Vagina (tissue), 2 donors: Measurements from ENCODE around the gene DSG3. TPM values are rescaled to one million over a fixed set of nuclear protein-coding genes. Genes with fewer than 3 reads are reported as not detected.

Source experiments
- DNase-seq, 2 donors: peaks; one replicate each; pipeline ENCODE4 v3.0.0-alpha.2; 2017; ENCODE audit errors: extremely low spot score in 2 of 2
- H3K27ac ChIP-seq: fragments of 200-600 bp; sonication (generic); one replicate; pipeline ENCODE4 v1.5.1; 2019
- H3K27me3 ChIP-seq: fragments of 200-600 bp; sonication (generic); one replicate; pipeline ENCODE4 v1.5.1; 2019
- H3K36me3 ChIP-seq, 2 donors: fragments of 200-600 bp; sonication (generic); one replicate each; pipeline ENCODE4 v1.5.1; 2017 to 2019
- H3K4me1 ChIP-seq: fragments of 200-600 bp; sonication (generic); one replicate; pipeline ENCODE4 v1.5.1; 2019
- H3K4me3 ChIP-seq, 2 donors: fragments of 200-600 bp; sonication (generic); 1 replicate in 1 of 2; 2 replicates in 1 of 2; pipeline ENCODE4 v1.5.1; 2016 to 2019
- H3K9me3 ChIP-seq: fragments of 200-600 bp; sonication (generic); one replicate; pipeline ENCODE4 v1.5.1; 2019
- POLR2A ChIP-seq, 2 donors: fragments of 450-650 bp; IDR thresholded peaks; one replicate each; pipeline ENCODE4 v1.6.1; 2017; ENCODE audit warnings: antibody characterized with exemption in 2 of 2, mild to moderate bottlenecking in 2 of 2, moderate library complexity in 2 of 2
- POLR2AphosphoS5 ChIP-seq, 2 donors: sonication (generic); formaldehyde crosslinking; IDR thresholded peaks; one replicate each; pipeline ENCODE4 v1.9.0; 2017; ENCODE audit warnings: antibody characterized with exemption in 2 of 2, mild to moderate bottlenecking in 2 of 2, low read depth in 1 of 2; ENCODE audit not compliant: insufficient read depth in 1 of 2
- intact Hi-C: fragments of 100-400 bp; cut with DNase I; formaldehyde crosslinking; loops from one replicate; pipeline ENCODE4 v1.15.1; 2023
- total RNA-seq: library from RNA; depleted of rRNA; stranded (reverse); fragments of >200 nt; gene quantifications from one replicate; pipeline ENCODE4 v1.2.3, GENCODE V29; 2016
- TF ChIP-seq, protein P1 (sequence below), 3 experiments: fragments of 450-650 bp in 2 of 3; fragments of 200-600 bp in 1 of 3; sonication (generic) in 1 of 3; IDR thresholded peaks; one replicate each; pipeline ENCODE4 v1.5.1; 2017 to 2019; ENCODE audit warnings: antibody characterized with exemption in 3 of 3, mild to moderate bottlenecking in 2 of 3, moderate library complexity in 2 of 3

DSG3 gene
- total RNA-seq, 1 donor from 2014 or later = 192 TPM

DNA sequence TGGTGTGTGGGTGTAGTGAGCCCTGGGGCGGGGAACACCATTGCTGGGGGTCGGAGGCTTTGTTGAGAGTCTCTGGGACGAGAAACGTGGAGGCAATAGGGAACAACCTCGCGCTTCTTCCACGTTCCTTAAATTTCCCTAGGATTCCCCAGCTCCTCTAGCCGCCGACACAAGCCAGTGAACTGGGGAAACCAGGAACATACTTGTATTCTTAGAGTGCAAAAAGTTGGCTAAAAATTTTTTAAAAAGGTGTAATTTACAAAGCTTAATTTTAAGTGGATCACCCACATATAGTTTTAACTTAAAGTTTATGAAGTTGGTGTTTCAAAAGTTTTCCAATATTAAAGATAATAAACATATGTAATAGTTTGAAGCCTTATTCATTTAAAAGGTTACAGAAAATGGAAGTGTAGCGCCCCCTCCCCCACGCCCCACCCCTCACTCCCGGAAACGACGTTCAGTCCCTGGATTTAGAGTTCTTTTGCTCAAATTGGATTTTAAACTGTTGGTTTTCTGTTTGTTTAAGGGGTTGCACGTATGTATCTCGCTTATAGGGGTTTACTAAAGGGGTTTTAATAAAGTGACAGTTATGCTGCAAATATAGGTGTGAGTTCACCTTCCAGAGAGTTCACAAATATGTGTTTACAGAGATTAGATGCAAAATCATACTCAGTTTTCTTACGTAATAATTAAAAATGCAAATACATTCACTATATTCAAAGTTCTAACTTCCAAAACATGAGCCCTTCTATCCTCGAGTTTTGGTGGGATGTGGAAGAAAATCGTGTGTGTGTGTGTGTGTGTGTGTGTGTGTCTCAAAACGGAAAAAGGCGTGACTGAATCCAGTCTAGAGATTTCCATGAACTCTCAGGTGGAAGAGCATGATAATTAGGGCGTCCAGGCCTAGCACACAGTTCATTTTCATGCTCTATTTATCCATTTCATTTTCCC is 51.3 kb downstream of the DSG3 start:
- H3K27ac ChIP-seq = peak overlapping the region; percentile 66

DNA sequence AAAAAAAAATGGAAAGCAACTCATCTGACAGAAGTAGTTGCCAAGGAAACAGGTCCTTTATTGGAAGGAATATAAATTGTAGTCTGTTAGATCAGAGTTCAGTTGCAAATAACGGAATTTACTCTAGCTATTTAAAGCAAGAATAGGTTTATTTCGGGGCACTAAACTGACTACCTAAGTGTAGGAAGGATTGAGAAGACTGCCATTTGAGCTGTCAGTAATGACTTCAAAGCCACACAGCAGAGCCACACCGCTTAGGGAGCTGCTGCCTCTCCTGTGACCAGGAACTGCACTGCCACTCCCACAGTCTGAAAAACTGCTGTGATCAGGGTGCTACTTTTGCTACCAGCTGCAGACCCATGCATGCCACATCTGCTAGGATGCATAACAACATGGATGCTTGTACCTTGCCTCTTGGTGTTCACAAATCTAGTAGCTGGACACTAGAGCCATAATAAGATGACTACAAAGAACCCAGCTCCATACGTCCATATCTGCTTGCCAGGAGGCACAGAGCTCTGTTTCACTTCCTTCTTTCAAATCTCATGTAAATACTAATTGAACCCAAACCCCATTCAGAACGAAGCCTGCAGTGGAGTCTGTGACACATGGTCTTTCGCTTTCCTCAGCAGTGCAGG is 52.6 kb downstream of the DSG3 start:
- H3K4me3 ChIP-seq = no peak overlapping the region
- H3K36me3 ChIP-seq = no peaks in the 10 kb centered on the region
- peaks cover 9% of the 10 kb centered on the region for H3K4me1 ChIP-seq
- TF ChIP-seq, protein P1, sequence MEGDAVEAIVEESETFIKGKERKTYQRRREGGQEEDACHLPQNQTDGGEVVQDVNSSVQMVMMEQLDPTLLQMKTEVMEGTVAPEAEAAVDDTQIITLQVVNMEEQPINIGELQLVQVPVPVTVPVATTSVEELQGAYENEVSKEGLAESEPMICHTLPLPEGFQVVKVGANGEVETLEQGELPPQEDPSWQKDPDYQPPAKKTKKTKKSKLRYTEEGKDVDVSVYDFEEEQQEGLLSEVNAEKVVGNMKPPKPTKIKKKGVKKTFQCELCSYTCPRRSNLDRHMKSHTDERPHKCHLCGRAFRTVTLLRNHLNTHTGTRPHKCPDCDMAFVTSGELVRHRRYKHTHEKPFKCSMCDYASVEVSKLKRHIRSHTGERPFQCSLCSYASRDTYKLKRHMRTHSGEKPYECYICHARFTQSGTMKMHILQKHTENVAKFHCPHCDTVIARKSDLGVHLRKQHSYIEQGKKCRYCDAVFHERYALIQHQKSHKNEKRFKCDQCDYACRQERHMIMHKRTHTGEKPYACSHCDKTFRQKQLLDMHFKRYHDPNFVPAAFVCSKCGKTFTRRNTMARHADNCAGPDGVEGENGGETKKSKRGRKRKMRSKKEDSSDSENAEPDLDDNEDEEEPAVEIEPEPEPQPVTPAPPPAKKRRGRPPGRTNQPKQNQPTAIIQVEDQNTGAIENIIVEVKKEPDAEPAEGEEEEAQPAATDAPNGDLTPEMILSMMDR (IDR thresholded peaks at IDR 0.05) = no peak
- TF ChIP-seq POLR2AphosphoS5 (IDR thresholded peaks at IDR 0.05; ENCODE audit: insufficient read depth in 1 of 2, low read depth in 1 of 2) (no peak), POLR2A (IDR thresholded peaks at IDR 0.05) (no peak)
- no peaks in the 10 kb centered on the region for H3K27me3 ChIP-seq
- no peaks in the 10 kb centered on the region for H3K9me3 ChIP-seq
- H3K27ac ChIP-seq = no peak overlapping the region
- DNase-seq = no peak
- intact Hi-C loops = no loop called here

More for the DNA sequence above, 51.3 kb downstream of the DSG3 start:
- intact Hi-C loops = no loop called here
- H3K9me3 ChIP-seq = no peaks in the 10 kb centered on the region
- H3K4me1 ChIP-seq = peaks cover 9% of the 10 kb centered on the region
- H3K27me3 ChIP-seq = no peaks in the 10 kb centered on the region
- H3K4me3 ChIP-seq = peak overlapping the region; percentile 52 to 55
- H3K36me3 ChIP-seq = no peaks in the 10 kb centered on the region
- no peak for DNase-seq
- no peak for TF ChIP-seq POLR2A (IDR thresholded peaks at IDR 0.05)

DNA sequence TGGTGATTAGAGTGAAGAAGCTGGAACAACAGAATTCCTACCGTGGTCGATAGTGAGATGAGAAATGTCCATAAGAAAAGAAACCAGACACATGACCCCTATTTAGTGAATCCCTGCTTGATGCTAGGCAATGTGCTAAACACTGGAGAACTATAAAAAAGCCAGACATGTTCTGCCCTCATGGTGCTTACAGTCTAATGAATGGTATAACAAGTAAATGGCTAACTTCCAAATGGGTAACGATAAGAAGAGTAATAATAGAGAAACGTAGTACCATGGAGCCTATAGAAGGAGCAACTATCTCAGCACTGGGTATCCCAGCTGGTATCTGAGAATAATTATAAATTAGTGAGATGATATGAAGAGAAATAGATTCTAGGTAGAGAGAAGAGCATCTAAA is 55.5 kb downstream of the DSG3 start:
- H3K27ac ChIP-seq = no peak overlapping the region
- H3K27me3 ChIP-seq = no peaks in the 10 kb centered on the region
- H3K36me3 ChIP-seq = no peaks in the 10 kb centered on the region
- TF ChIP-seq, protein P1 (IDR thresholded peaks at IDR 0.05) = no peak
- TF ChIP-seq POLR2AphosphoS5 (IDR thresholded peaks at IDR 0.05; ENCODE audit: insufficient read depth in 1 of 2, low read depth in 1 of 2) = no peak
- no peak for TF ChIP-seq POLR2A (IDR thresholded peaks at IDR 0.05)
- no peak for DNase-seq
- intact Hi-C loops = no loop called here
- H3K4me3 ChIP-seq = no peak overlapping the region
- H3K9me3 ChIP-seq = no peaks in the 10 kb centered on the region
- H3K4me1 ChIP-seq = peaks cover 9% of the 10 kb centered on the region

DNA sequence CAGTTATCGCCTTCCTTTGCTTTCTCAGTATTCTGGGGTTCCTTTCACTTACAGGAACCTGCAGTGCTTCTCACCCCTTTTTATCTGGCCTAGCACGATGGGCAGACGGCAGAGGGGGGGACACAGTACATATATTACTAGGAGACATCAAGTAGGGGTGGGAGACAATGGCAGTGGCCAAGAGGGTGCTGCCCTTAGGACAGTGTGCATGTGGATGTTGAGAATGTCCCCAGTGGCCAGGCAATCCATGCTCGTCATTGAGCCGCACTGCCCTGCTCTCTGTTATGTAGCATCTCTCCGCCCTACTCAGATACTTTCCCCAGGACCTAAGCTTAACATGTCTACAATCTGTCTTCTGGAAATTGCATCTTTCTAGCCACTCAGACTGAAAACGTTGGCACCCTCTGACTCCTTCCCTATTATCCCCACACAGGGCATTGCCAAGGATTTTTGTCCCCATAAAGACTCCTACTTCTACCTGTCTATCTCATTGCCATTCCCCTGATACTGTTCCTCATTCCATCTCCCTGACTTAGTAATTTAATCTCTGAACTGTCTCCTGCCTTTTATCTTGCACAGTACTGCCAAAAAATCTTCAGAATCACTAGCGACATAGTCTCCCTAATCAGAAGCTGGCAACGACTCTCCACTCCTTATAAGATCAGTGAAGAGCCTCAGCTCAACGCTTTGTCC is 57.1 kb downstream of the DSG3 start:
- no peaks in the 10 kb centered on the region for H3K36me3 ChIP-seq
- no peak overlapping the region for H3K4me3 ChIP-seq
- no peaks in the 10 kb centered on the region for H3K9me3 ChIP-seq
- TF ChIP-seq POLR2A (IDR thresholded peaks at IDR 0.05) = no peak
- TF ChIP-seq POLR2AphosphoS5 (IDR thresholded peaks at IDR 0.05; ENCODE audit: insufficient read depth in 1 of 2, low read depth in 1 of 2) = no peak
- TF ChIP-seq, protein P1 (IDR thresholded peaks at IDR 0.05) = no peak
- intact Hi-C loops = no loop called here
- H3K27me3 ChIP-seq = no peaks in the 10 kb centered on the region
- no peak overlapping the region for H3K27ac ChIP-seq
- no peaks in the 10 kb centered on the region for H3K4me1 ChIP-seq
- no peak for DNase-seq

DNA sequence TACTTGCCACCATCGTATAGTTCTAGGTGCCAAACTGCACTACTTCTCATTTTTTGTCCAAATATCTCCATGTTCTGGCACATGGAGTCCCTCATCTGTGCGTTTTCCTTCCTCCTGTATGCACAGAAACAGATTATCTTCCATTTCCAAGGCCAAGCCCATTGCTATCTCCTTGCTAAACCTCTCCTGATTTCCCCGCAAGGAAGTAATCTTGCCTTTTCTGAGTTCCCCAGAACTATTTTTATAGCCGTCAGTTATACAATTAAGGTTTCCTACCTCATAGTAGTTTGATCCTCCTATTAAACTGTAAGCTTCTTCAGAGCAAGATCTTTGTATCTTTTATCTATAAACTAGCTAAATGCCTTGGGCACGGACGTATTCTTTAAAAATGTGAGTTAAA is 57.6 kb downstream of the DSG3 start:
- H3K4me3 ChIP-seq = no peak overlapping the region
- no peaks in the 10 kb centered on the region for H3K4me1 ChIP-seq
- H3K27me3 ChIP-seq = no peaks in the 10 kb centered on the region
- H3K27ac ChIP-seq = no peak overlapping the region
- H3K9me3 ChIP-seq = no peaks in the 10 kb centered on the region
- TF ChIP-seq, protein P1 (IDR thresholded peaks at IDR 0.05) = no peak
- TF ChIP-seq POLR2A (IDR thresholded peaks at IDR 0.05) (no peak), POLR2AphosphoS5 (IDR thresholded peaks at IDR 0.05; ENCODE audit: insufficient read depth in 1 of 2, low read depth in 1 of 2) (no peak)
- DNase-seq = no peak
- H3K36me3 ChIP-seq = no peaks in the 10 kb centered on the region
- intact Hi-C loops = no loop called here
